Hair follicular keratinocyte (primary cell): Measurements from ENCODE around the gene ACTA1. TPM values are rescaled to one million over a fixed set of nuclear protein-coding genes. Genes with fewer than 3 reads are reported as not detected.

Source experiments
- total RNA-seq: library from RNA; depleted of rRNA; stranded (reverse); fragments of >200 nt; gene quantifications from 2 replicates; pipeline ENCODE4 v1.2.3, GENCODE V29; 2015

Gene ACTA1
- not detected in 2 replicates for total RNA-seq

DNA sequence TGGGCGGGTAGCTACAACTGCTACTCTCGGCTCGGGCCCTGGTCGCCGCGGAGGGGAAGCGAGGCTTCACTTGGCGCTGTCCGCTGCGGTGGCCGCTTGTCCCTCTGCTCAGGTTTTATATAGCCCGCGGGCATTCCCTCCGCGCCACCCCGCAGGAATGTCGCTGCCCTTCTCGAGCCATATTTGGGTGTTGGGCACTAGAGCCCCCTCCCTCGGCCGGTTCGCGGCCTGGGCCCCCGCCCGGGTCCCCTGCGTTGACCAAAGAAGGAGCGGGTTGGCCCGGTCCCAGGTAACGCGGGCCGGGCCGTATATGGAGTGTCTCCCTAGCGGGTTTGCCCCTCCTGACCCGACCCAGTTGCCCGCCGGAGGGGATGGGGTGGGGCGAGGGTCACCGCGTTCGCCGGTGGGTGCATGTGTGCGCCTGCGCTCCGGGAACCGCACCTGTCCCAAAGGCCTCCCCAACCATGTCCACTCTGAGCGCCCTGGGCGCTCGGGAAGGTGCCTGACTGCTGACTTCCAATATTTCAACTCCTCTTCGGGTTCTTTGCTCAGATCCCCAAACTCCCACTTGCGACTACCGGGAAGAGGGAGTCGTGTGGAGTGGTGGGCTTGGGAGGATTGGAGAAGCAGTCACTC, at the start of gene ACTA1:
Gene ACTA1 (minus strand): TSS at position 90 of the 636 bp plus-strand sequence. CDS start 979 bp downstream, outside the sequence.

Other genes with a start within 250 kb of the ACTA1 start
- gene RAB4A, start 163.0 kb downstream of the ACTA1 start, total RNA-seq = 35.6 and 45.4 TPM in 2 replicates
- 5.9 and 7.7 TPM in 2 replicates for gene CCSAP, start 91.0 kb downstream of the ACTA1 start, total RNA-seq
- 20.3 and 21.1 TPM in 2 replicates for gene NUP133, start 74.2 kb upstream of the ACTA1 start, total RNA-seq
- 12.5 and 13.8 TPM in 2 replicates for gene ABCB10, start 124.6 kb upstream of the ACTA1 start, total RNA-seq
- 14.4 and 19.5 TPM in 2 replicates for gene TAF5L, start 192.0 kb upstream of the ACTA1 start, total RNA-seq
- gene URB2, start 192.2 kb upstream of the ACTA1 start, total RNA-seq = 7.6 and 13.5 TPM in 2 replicates